ENCODE data around the gene CEBPE.

Gene CEBPE

GRCh38 chr14:23076785-23077408 is 42.2 kb downstream of the CEBPE start:
- ATAC-seq: peak; percentile 54; the same call in 2 of the 3 replicates
- no peak for TF ChIP-seq OSR1 (CRISPR knock-in tag; IDR thresholded peaks at IDR 0.05)
- TF ChIP-seq ZFP3 (CRISPR knock-in tag; IDR thresholded peaks at IDR 0.05): no peak
- TF ChIP-seq ZNF8 (CRISPR knock-in tag; IDR thresholded peaks at IDR 0.05): no peak
- no peak for TF ChIP-seq CREB5 (CRISPR knock-in tag; IDR thresholded peaks at IDR 0.05; ENCODE audit: low read depth)
- TF ChIP-seq RARB (CRISPR knock-in tag; IDR thresholded peaks at IDR 0.05): no peak
- TF ChIP-seq ZFP30 (CRISPR knock-in tag; IDR thresholded peaks at IDR 0.05): no peak
- TF ChIP-seq ESRRG (CRISPR knock-in tag; IDR thresholded peaks at IDR 0.05): no peak
- no peak for TF ChIP-seq ZNF565 (CRISPR knock-in tag; conservative IDR thresholded peaks at IDR 0.05; ENCODE audit: low read depth)
- TF ChIP-seq PATZ1 (CRISPR knock-in tag; IDR thresholded peaks at IDR 0.05; ENCODE audit: borderline replicate concordance): no peak
- no peak for TF ChIP-seq ZNF70 (CRISPR knock-in tag; IDR thresholded peaks at IDR 0.05)
- no peak for TF ChIP-seq TOX (CRISPR knock-in tag; IDR thresholded peaks at IDR 0.05; ENCODE audit: borderline replicate concordance)
- no peak for TF ChIP-seq POU6F1 (CRISPR knock-in tag; IDR thresholded peaks at IDR 0.05; ENCODE audit: borderline replicate concordance, low read depth)
- no peak for TF ChIP-seq TSHZ2 (CRISPR knock-in tag; IDR thresholded peaks at IDR 0.05)
- TF ChIP-seq CSDC2 (CRISPR knock-in tag; IDR thresholded peaks at IDR 0.05): no peak
- no peak for TF ChIP-seq ZC3H10 (CRISPR knock-in tag; IDR thresholded peaks at IDR 0.05)
- no peak for TF ChIP-seq PPARA (CRISPR knock-in tag; IDR thresholded peaks at IDR 0.05; ENCODE audit: borderline replicate concordance)
- TF ChIP-seq ISL1 (CRISPR knock-in tag; IDR thresholded peaks at IDR 0.05): no peak
- no peak for TF ChIP-seq BACH2 (CRISPR knock-in tag; IDR thresholded peaks at IDR 0.05; ENCODE audit: borderline replicate concordance)
- no peak for TF ChIP-seq ARNTL (CRISPR knock-in tag; IDR thresholded peaks at IDR 0.05; ENCODE audit: borderline replicate concordance, low read depth)

GRCh38 chr14:23074906-23075305 is 44.1 kb downstream of the CEBPE start:
- TF ChIP-seq PPARA (CRISPR knock-in tag; IDR thresholded peaks at IDR 0.05; ENCODE audit: borderline replicate concordance) (no peak), BACH2 (CRISPR knock-in tag; IDR thresholded peaks at IDR 0.05; ENCODE audit: borderline replicate concordance) (no peak), ZC3H10 (CRISPR knock-in tag; IDR thresholded peaks at IDR 0.05) (no peak), ZNF8 (CRISPR knock-in tag; IDR thresholded peaks at IDR 0.05) (no peak), ZNF70 (CRISPR knock-in tag; IDR thresholded peaks at IDR 0.05) (no peak), CSDC2 (CRISPR knock-in tag; IDR thresholded peaks at IDR 0.05) (no peak), SNAI2 (CRISPR knock-in tag; IDR thresholded peaks at IDR 0.05) (no peak), TCF4 (CRISPR knock-in tag; IDR thresholded peaks at IDR 0.05; ENCODE audit: borderline replicate concordance) (no peak), RARB (CRISPR knock-in tag; IDR thresholded peaks at IDR 0.05) (no peak), ZFP30 (CRISPR knock-in tag; IDR thresholded peaks at IDR 0.05) (no peak), PATZ1 (CRISPR knock-in tag; IDR thresholded peaks at IDR 0.05; ENCODE audit: borderline replicate concordance) (no peak)
- no peak for ATAC-seq
